Neural cell (in vitro differentiated cells): ENCODE data around the gene PRDM15. TPM values are rescaled to one million over a fixed set of nuclear protein-coding genes. Genes with fewer than 3 reads are reported as not detected.

Experiments
- H2AFZ ChIP-seq: fragments of 200-600, 300-800 bp; sonication (generic), shearing (Covaris generic); 2 replicates; pipeline ENCODE4 v1.6.0; 2014; ENCODE audit warnings: low read depth, mild to moderate bottlenecking, antibody characterized with exemption, low read length, moderate library complexity
- H3F3A ChIP-seq: fragments of 200-600 bp; shearing (Covaris generic); 2 replicates; pipeline ENCODE4 v1.6.1; 2016; ENCODE audit warnings: mild to moderate bottlenecking, moderate library complexity, mixed read lengths, antibody characterized with exemption, low read length; ENCODE audit not compliant: insufficient read depth, poor library complexity, severe bottlenecking
- H3K27ac ChIP-seq: fragments of 200-600, 300-800 bp; sonication (generic), shearing (Covaris generic); 2 replicates; pipeline ENCODE4 v1.5.1; 2014; ENCODE audit warnings: mild to moderate bottlenecking, low read length, moderate library complexity
- H3K27me3 ChIP-seq: fragments of 300-800, 200-600 bp; sonication (generic), shearing (Covaris generic); 2 replicates; pipeline ENCODE4 v1.6.0; 2014; ENCODE audit warnings: mild to moderate bottlenecking, low read depth, low read length, moderate library complexity; ENCODE audit not compliant: insufficient read depth
- H3K36me3 ChIP-seq: fragments of 300-800, 200-600 bp; sonication (generic), shearing (Covaris generic); 2 replicates; pipeline ENCODE4 v1.5.1; 2014; ENCODE audit warnings: mild to moderate bottlenecking, antibody characterized with exemption, low read length, moderate library complexity; ENCODE audit not compliant: insufficient read depth
- H3K4me2 ChIP-seq: fragments of 300-800, 200-600 bp; sonication (generic), shearing (Covaris generic); 2 replicates; pipeline ENCODE4 v1.6.0; 2014; ENCODE audit warnings: mild to moderate bottlenecking, low read length
- H3K4me3 ChIP-seq: fragments of 300-800, 200-600 bp; sonication (generic), shearing (Covaris generic); 2 replicates; pipeline ENCODE4 v1.5.1; 2014; ENCODE audit warnings: mild to moderate bottlenecking, low read length, moderate library complexity
- H3K79me2 ChIP-seq: fragments of 200-600 bp; shearing (Covaris generic); replicated peaks from 2 replicates; pipeline ENCODE4 v1.6.0; 2014; ENCODE audit warnings: mild to moderate bottlenecking, low read length, moderate library complexity; ENCODE audit not compliant: insufficient read depth
- H3K9ac ChIP-seq: fragments of 300-800, 200-600 bp; sonication (generic), shearing (Covaris generic); 2 replicates; pipeline ENCODE4 v1.6.1; 2016; ENCODE audit warnings: mild to moderate bottlenecking, low read length, mixed read lengths
- H3K9me2 ChIP-seq: fragments of 200-600 bp; shearing (Covaris generic); 2 replicates; pipeline ENCODE4 v1.6.1; 2016; ENCODE audit warnings: mild to moderate bottlenecking, low read length, mixed read lengths; ENCODE audit not compliant: insufficient read depth
- H3K9me3 ChIP-seq: fragments of 200-600, 300-800 bp; sonication (generic), shearing (Covaris generic); 2 replicates; pipeline ENCODE4 v1.6.1; 2016; ENCODE audit warnings: mild to moderate bottlenecking, mixed run types, low read length, moderate library complexity, mixed read lengths
- H4K20me1 ChIP-seq: fragments of 200-600 bp; shearing (Covaris generic); 2 replicates; pipeline ENCODE4 v1.6.1; 2016; ENCODE audit warnings: mild to moderate bottlenecking, mixed run types; ENCODE audit not compliant: insufficient read depth
- EP300 ChIP-seq: fragments of 450-650 bp; conservative IDR thresholded peaks from 2 replicates; pipeline ENCODE4 v1.6.1; 2014; ENCODE audit warnings: antibody characterized with exemption, mild to moderate bottlenecking, moderate library complexity; ENCODE audit not compliant: poor library complexity, severe bottlenecking
- EZH2 ChIP-seq: fragments of 200-600, 300-800 bp; shearing (Covaris generic), sonication (generic); IDR thresholded peaks from 2 replicates; pipeline ENCODE4 v1.6.1; 2014; ENCODE audit warnings: antibody characterized with exemption, low read length, borderline replicate concordance, mild to moderate bottlenecking; ENCODE audit not compliant: insufficient read depth, poor library complexity, severe bottlenecking
- MXI1 ChIP-seq: fragments of 450-650 bp; conservative IDR thresholded peaks from 2 replicates; pipeline ENCODE4 v1.6.1; 2014; ENCODE audit warnings: antibody characterized with exemption, mild to moderate bottlenecking; ENCODE audit not compliant: poor library complexity, severe bottlenecking
- POLR2AphosphoS5 ChIP-seq: IDR thresholded peaks from 2 replicates; pipeline ENCODE4 v1.6.1; 2012
- RAD21 ChIP-seq: fragments of 450-650 bp; conservative IDR thresholded peaks from 2 replicates; pipeline ENCODE4 v1.6.1; 2014; ENCODE audit warnings: antibody characterized with exemption, mild to moderate bottlenecking, moderate library complexity
- SMC3 ChIP-seq: fragments of 450-650 bp; conservative IDR thresholded peaks from 2 replicates; pipeline ENCODE4 v1.6.1; 2014; ENCODE audit warnings: antibody characterized with exemption, mild to moderate bottlenecking, moderate library complexity; ENCODE audit not compliant: poor library complexity
- TAF1 ChIP-seq: IDR thresholded peaks from 2 replicates; pipeline ENCODE4 v1.6.1; 2012; ENCODE audit warnings: low read depth
- polyA plus RNA-seq: library from polyadenylated mRNA; depleted of rRNA; stranded (reverse); fragments of >200 nt; gene quantifications from 2 replicates; pipeline ENCODE4 v1.2.3, GENCODE V29; 2014
- TF ChIP-seq, protein P1 (sequence below): fragments of 450-650 bp; IDR thresholded peaks from 2 replicates; pipeline ENCODE4 v1.5.1; 2014; ENCODE audit warnings: antibody characterized with exemption, mild to moderate bottlenecking, moderate library complexity; ENCODE audit not compliant: poor library complexity, severe bottlenecking
- TF ChIP-seq, protein P2 (sequence below): IDR thresholded peaks from 2 replicates; pipeline ENCODE4 v1.6.1; 2012; ENCODE audit warnings: borderline replicate concordance

PRDM15 gene
- polyA plus RNA-seq, 1 donor from 2014 or later, result 4.1 TPM

DNA sequence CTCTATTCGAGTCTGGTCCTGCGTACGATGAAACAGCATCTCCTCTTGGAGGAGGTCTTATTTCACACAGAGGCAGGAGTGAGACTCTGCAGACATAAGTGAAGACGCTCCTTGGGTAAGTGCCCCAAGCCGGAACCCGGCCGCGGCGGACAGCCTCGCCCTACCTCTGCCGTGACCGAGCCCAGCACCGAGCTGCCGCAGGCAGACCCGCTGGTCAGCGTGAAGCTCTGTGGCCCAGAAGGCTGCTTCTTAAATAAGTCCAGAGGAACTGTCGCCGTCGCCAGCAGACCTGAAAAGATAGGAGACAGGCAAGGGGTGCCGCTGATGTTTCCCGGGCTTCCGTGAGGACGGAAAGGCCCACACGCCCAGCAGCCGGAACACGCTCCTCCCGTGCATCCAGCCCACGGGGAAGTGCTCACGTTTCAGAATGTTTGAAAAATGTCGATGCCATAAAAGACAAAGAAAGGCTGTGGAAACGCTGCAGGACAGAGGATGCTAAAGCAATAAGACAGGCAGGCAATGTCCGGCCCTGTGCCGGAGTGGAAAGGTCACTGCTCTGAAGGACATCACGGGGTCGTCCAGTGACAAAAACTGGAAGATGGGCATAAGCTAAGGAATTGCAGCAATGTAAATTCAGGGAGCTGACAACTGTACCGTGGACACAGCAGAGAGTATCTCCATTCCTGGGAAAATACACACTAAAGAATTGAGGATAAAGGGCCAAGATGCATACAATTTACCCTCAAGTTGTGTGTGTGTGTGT is 28.5 kb upstream of the PRDM15 start:
- Histone ChIP-seq H4K20me1 (no peaks in the 10 kb centered on the region), H3K9ac (no peak overlapping the region), H3K4me3 (no peak overlapping the region), H3K4me2 (no peak overlapping the region), H3K36me3 (no peaks in the 10 kb centered on the region), H2AFZ (no peak overlapping the region), H3K9me2 (no peaks in the 10 kb centered on the region), H3F3A (no peaks in the 10 kb centered on the region), H3K9me3 (no peaks in the 10 kb centered on the region), H3K27me3 (no peaks in the 10 kb centered on the region), H3K79me2 (no peaks in the 10 kb centered on the region), H3K27ac (no peak overlapping the region)
- TF ChIP-seq EZH2 (no peak), RAD21 (no peak), TAF1 (no peak), EP300 (no peak), MXI1 (no peak), SMC3 (no peak), POLR2AphosphoS5 (no peak)
- TF ChIP-seq, protein P1, sequence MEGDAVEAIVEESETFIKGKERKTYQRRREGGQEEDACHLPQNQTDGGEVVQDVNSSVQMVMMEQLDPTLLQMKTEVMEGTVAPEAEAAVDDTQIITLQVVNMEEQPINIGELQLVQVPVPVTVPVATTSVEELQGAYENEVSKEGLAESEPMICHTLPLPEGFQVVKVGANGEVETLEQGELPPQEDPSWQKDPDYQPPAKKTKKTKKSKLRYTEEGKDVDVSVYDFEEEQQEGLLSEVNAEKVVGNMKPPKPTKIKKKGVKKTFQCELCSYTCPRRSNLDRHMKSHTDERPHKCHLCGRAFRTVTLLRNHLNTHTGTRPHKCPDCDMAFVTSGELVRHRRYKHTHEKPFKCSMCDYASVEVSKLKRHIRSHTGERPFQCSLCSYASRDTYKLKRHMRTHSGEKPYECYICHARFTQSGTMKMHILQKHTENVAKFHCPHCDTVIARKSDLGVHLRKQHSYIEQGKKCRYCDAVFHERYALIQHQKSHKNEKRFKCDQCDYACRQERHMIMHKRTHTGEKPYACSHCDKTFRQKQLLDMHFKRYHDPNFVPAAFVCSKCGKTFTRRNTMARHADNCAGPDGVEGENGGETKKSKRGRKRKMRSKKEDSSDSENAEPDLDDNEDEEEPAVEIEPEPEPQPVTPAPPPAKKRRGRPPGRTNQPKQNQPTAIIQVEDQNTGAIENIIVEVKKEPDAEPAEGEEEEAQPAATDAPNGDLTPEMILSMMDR, result no peak
- TF ChIP-seq, protein P2, sequence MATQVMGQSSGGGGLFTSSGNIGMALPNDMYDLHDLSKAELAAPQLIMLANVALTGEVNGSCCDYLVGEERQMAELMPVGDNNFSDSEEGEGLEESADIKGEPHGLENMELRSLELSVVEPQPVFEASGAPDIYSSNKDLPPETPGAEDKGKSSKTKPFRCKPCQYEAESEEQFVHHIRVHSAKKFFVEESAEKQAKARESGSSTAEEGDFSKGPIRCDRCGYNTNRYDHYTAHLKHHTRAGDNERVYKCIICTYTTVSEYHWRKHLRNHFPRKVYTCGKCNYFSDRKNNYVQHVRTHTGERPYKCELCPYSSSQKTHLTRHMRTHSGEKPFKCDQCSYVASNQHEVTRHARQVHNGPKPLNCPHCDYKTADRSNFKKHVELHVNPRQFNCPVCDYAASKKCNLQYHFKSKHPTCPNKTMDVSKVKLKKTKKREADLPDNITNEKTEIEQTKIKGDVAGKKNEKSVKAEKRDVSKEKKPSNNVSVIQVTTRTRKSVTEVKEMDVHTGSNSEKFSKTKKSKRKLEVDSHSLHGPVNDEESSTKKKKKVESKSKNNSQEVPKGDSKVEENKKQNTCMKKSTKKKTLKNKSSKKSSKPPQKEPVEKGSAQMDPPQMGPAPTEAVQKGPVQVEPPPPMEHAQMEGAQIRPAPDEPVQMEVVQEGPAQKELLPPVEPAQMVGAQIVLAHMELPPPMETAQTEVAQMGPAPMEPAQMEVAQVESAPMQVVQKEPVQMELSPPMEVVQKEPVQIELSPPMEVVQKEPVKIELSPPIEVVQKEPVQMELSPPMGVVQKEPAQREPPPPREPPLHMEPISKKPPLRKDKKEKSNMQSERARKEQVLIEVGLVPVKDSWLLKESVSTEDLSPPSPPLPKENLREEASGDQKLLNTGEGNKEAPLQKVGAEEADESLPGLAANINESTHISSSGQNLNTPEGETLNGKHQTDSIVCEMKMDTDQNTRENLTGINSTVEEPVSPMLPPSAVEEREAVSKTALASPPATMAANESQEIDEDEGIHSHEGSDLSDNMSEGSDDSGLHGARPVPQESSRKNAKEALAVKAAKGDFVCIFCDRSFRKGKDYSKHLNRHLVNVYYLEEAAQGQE, result no peak

DNA sequence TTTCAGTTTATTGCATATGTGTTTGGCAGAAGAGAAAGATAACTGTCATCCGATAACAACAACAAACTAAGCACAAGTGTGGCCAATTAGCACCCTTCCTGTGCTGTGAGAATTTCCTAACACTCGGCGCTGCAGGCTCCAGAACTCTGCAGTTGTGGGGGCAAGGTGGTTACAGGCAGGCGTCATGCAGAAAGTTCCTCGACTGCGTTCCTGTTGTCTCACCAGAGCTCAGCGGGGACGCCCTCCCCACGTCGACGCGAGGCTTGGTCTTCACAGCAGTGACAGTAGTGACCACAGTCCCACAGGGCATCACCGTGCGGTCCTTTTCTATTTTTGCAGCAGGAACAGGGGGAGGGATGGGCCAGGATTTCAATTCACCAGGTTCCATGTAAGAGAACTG is 27.6 kb upstream of the PRDM15 start:
- Histone ChIP-seq H3K36me3 (no peaks in the 10 kb centered on the region), H3F3A (no peaks in the 10 kb centered on the region), H3K9ac (no peak overlapping the region), H3K9me2 (no peaks in the 10 kb centered on the region), H2AFZ (no peak overlapping the region), H3K27ac (no peak overlapping the region), H3K27me3 (no peaks in the 10 kb centered on the region), H3K4me3 (no peak overlapping the region), H3K9me3 (no peaks in the 10 kb centered on the region), H3K4me2 (no peak overlapping the region), H3K79me2 (no peaks in the 10 kb centered on the region), H4K20me1 (no peaks in the 10 kb centered on the region)
- no peak for TF ChIP-seq POLR2AphosphoS5
- TF ChIP-seq, protein P2, result no peak
- TF ChIP-seq SMC3, result no peak
- no peak for TF ChIP-seq EZH2
- TF ChIP-seq, protein P1, result no peak
- no peak for TF ChIP-seq RAD21
- no peak for TF ChIP-seq EP300
- TF ChIP-seq TAF1, result no peak
- TF ChIP-seq MXI1, result no peak
